ENCODE data around the gene COL13A1. TPM values are rescaled to one million over a fixed set of nuclear protein-coding genes. Genes with fewer than 3 reads are reported as not detected.

Gene COL13A1
- total and polyA plus RNA-seq, 2 of the 8 experiments (the other 6 are each of a cell fraction or from before 2014, with no cell fraction given): 2.6 to 5.2 TPM

- TF ChIP-seq, protein P1, sequence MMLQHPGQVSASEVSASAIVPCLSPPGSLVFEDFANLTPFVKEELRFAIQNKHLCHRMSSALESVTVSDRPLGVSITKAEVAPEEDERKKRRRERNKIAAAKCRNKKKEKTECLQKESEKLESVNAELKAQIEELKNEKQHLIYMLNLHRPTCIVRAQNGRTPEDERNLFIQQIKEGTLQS (IDR thresholded peaks at IDR 0.05; ENCODE audit: insufficient read depth, low read depth, low read length): no peak
- TF ChIP-seq, protein P2, sequence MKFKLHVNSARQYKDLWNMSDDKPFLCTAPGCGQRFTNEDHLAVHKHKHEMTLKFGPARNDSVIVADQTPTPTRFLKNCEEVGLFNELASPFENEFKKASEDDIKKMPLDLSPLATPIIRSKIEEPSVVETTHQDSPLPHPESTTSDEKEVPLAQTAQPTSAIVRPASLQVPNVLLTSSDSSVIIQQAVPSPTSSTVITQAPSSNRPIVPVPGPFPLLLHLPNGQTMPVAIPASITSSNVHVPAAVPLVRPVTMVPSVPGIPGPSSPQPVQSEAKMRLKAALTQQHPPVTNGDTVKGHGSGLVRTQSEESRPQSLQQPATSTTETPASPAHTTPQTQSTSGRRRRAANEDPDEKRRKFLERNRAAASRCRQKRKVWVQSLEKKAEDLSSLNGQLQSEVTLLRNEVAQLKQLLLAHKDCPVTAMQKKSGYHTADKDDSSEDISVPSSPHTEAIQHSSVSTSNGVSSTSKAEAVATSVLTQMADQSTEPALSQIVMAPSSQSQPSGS (IDR thresholded peaks at IDR 0.05; ENCODE audit: low read length): no peak
- no peak for TF ChIP-seq HDAC2 (IDR thresholded peaks at IDR 0.05; ENCODE audit: borderline replicate concordance in 1 of 2, low read depth in 2 of 2, low read length in 2 of 2)
- no peak for TF ChIP-seq SIX5 (IDR thresholded peaks at IDR 0.05; ENCODE audit: low read depth, low read length)
- TF ChIP-seq FOSL1 (IDR thresholded peaks at IDR 0.05; ENCODE audit: insufficient read depth, low read depth, low read length): no peak
- no peak for TF ChIP-seq GABPA (IDR thresholded peaks at IDR 0.05; ENCODE audit: borderline replicate concordance, insufficient read depth, low read length)
- TF ChIP-seq USF2 (IDR thresholded peaks at IDR 0.05; ENCODE audit: low read length): no peak
- TF ChIP-seq HDAC6 (IDR thresholded peaks at IDR 0.05; ENCODE audit: low read depth, low read length): no peak
Measured at GRCh38 chr10:69768386-69768785, 33.3 kb upstream of the COL13A1 start (continued).

All from H1 (cell line).